ENCODE results near the gene BLCAP. TPM values are rescaled to one million over a fixed set of nuclear protein-coding genes. Genes with fewer than 3 reads are reported as not detected.

BLCAP gene
- total RNA-seq, 1 experiment from 2014 or later: 54.3 TPM

DNA sequence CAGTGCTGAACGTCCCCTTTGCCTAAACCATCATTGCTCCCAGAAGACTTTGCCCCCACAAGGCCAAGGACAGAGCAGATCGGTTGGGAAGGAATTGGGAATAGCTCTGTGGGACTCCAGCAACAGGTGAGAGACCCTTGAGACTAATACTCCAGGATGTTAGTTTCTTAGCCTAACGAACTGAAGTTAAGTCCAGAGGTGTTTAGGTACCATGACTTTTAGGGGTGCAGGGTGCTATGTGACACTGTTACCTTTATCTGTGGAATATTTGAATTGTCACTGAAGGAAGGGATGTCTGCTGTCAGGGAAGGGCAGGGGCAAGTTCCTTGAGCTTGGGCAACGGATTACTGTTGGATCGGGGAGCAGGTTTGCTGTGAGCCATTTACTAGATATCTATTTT lies 1.9 kb downstream of the BLCAP start:
- Histone ChIP-seq H3K27ac (ENCODE audit: insufficient read length, low read depth, low read length) (no peak overlapping the region), H3K4ac (ENCODE audit: low read depth, low read length) (no peak overlapping the region), H3K79me2 (ENCODE audit: insufficient read depth, low read length) (peaks cover 30% of the 10 kb centered on the region; the same call in 1 of the 2 replicates), H3K79me1 (ENCODE audit: insufficient read depth, low read depth, low read length, poor library complexity, severe bottlenecking) (peaks cover 15% of the 10 kb centered on the region), H3K56ac (ENCODE audit: insufficient read length, low read depth, low read length) (no peak overlapping the region), H4K91ac (ENCODE audit: insufficient read length, low read depth, low read length) (no peak overlapping the region), H2BK15ac (ENCODE audit: low read depth, low read length) (no peak overlapping the region), H2AFZ (ENCODE audit: low read length) (no peak overlapping the region), H3K9me3 (ENCODE audit: control insufficient read depth, low read depth, low read length) (no peaks in the 10 kb centered on the region), H3T11ph (ENCODE audit: low read length) (no peak overlapping the region), H4K5ac (ENCODE audit: insufficient read length, low read depth, low read length) (no peak overlapping the region), H2BK20ac (ENCODE audit: low read depth, low read length, poor library complexity, severe bottlenecking) (no peak overlapping the region), H3K27me3 (ENCODE audit: insufficient read depth, low read length) (no peaks in the 10 kb centered on the region), H3K23ac (ENCODE audit: insufficient read length, low read depth, low read length) (no peak overlapping the region), H4K20me1 (ENCODE audit: control insufficient read depth, insufficient read depth, insufficient read length) (no peaks in the 10 kb centered on the region), H2BK5ac (ENCODE audit: insufficient read length, low read length) (no peak overlapping the region), H3K9ac (ENCODE audit: extremely low read depth, insufficient read length, low read length) (no peak overlapping the region), H4K8ac (replicated peaks; ENCODE audit: insufficient read length, low read depth, low read length) (no peak overlapping the region), H3K18ac (ENCODE audit: insufficient read length, low read depth, low read length) (no peak overlapping the region), H3K14ac (ENCODE audit: insufficient read depth, low read length) (no peak overlapping the region), H3K4me2 (ENCODE audit: insufficient read depth, insufficient read length, low read length) (peak overlapping the region; percentile 85), H2BK120ac (ENCODE audit: low read depth, low read length, poor library complexity, severe bottlenecking) (no peak overlapping the region), H3K23me2 (ENCODE audit: insufficient read length, low read depth, low read length, poor library complexity, severe bottlenecking) (peaks cover 17% of the 10 kb centered on the region), H2BK12ac (ENCODE audit: insufficient read length, low read depth, low read length) (no peak overlapping the region), H3K4me1 (ENCODE audit: insufficient read depth, low read length) (peaks cover 11% of the 10 kb centered on the region; the same call in 1 of the 2 replicates), H2AK5ac (ENCODE audit: insufficient read length, low read length) (no peak overlapping the region)
- TF ChIP-seq, protein P1, sequence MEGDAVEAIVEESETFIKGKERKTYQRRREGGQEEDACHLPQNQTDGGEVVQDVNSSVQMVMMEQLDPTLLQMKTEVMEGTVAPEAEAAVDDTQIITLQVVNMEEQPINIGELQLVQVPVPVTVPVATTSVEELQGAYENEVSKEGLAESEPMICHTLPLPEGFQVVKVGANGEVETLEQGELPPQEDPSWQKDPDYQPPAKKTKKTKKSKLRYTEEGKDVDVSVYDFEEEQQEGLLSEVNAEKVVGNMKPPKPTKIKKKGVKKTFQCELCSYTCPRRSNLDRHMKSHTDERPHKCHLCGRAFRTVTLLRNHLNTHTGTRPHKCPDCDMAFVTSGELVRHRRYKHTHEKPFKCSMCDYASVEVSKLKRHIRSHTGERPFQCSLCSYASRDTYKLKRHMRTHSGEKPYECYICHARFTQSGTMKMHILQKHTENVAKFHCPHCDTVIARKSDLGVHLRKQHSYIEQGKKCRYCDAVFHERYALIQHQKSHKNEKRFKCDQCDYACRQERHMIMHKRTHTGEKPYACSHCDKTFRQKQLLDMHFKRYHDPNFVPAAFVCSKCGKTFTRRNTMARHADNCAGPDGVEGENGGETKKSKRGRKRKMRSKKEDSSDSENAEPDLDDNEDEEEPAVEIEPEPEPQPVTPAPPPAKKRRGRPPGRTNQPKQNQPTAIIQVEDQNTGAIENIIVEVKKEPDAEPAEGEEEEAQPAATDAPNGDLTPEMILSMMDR (conservative IDR thresholded peaks at IDR 0.05): no peak
- Mint-ChIP-seq H3K4me3 (peak overlapping the region; percentile 90 to 96), H3K27ac (peak overlapping the region in 1 of 3 experiments; percentile 77; a peak in 3 of 7 replicates), H3K4me1 (peaks cover 53 to 60% of the 10 kb centered on the region in 2 experiments), H3K9me3 (peaks cover 2 to 5% of the 10 kb centered on the region in 2 experiments; a peak in 3 of 5 replicates), H3K36me3 (ENCODE audit: insufficient read depth in 1 of 3, low read depth in 3 of 3) (peaks cover 18 to 30% (median 27%) of the 10 kb centered on the region in 3 experiments), H3K27me3 (ENCODE audit: low read depth) (peaks cover 1% of the 10 kb centered on the region)
- DNase-seq: no peak
- no CpG with 5 or more reads among the region's 5 CpGs for WGBS (ENCODE audit: extremely low coverage, insufficient read length, low lambda C conversion rate)
